SK-N-SH (cell line): ENCODE results near the gene MPZ. TPM values are rescaled to one million over a fixed set of nuclear protein-coding genes. Genes with fewer than 3 reads are reported as not detected.

Experiments used
- CTCF ChIA-PET: fragments of 300-600, 350-600 bp; formaldehyde crosslinking; extraction: SDS; loops from one replicate; lab custom pipeline; 2021; lab: Yijun Ruan, JAX
- POLR2A ChIA-PET: fragments of 350-600 bp; sonication (Branson Sonifier 250); formaldehyde crosslinking; extraction: SDS; loops from one replicate; lab custom pipeline; 2020; ENCODE audit warnings: antibody characterized with exemption, inconsistent platforms; lab: Yijun Ruan, JAX
- DNase-seq: peaks from one replicate; pipeline ENCODE4 v3.0.0; 2012
- H2AFZ ChIP-seq: fragments of 200-600 bp; sonication (generic); 2 replicates; pipeline ENCODE4 v1.8.1; 2016; ENCODE audit warnings: antibody characterized with exemption, mild to moderate bottlenecking, low read depth
- H3F3A ChIP-seq: fragments of 200-600 bp; sonication (generic); replicated peaks from 2 replicates; pipeline ENCODE3; 2016; ENCODE audit warnings: antibody characterized with exemption, mild to moderate bottlenecking; ENCODE audit not compliant: insufficient read depth
- H3K27ac ChIP-seq, 2 experiments: fragments of 200-500 bp in 1 of 2; fragments of 200-600 bp in 1 of 2; sonication (Bioruptor generic) in 1 of 2; sonication (generic), shearing (Covaris generic) in 1 of 2; 2 replicates each; pipeline versions ENCODE4 v1.5.1 to v1.6.1; 2014 to 2016; ENCODE audit warnings: low read depth in 2 of 2, inconsistent platforms in 1 of 2, low read length in 1 of 2, mild to moderate bottlenecking in 1 of 2, mixed read lengths in 1 of 2
- H3K27me3 ChIP-seq: fragments of 200-600 bp; sonication (generic), shearing (Covaris generic); 2 replicates; pipeline ENCODE4 v1.6.1; 2016; ENCODE audit warnings: mixed run types; ENCODE audit not compliant: insufficient read depth
- H3K36me3 ChIP-seq, 2 experiments: fragments of 200-500 bp in 1 of 2; fragments of 200-600 bp in 1 of 2; sonication (Bioruptor generic) in 1 of 2; sonication (generic) in 1 of 2; replicated peaks in 1 of 2; 2 replicates each; pipeline versions ENCODE3 to v1.5.1; 2014 to 2016; ENCODE audit warnings: low read length in 1 of 2, mild to moderate bottlenecking in 1 of 2; ENCODE audit not compliant: insufficient read depth in 2 of 2, control insufficient read depth in 1 of 2
- H3K4me1 ChIP-seq, 2 experiments: fragments of 200-500 bp in 1 of 2; fragments of 200-600 bp in 1 of 2; sonication (Bioruptor generic) in 1 of 2; sonication (generic), shearing (Covaris generic) in 1 of 2; 2 replicates each; pipeline versions ENCODE4 v1.5.1 to v1.6.1; 2014 to 2016; ENCODE audit warnings: low read depth in 1 of 2, low read length in 1 of 2, mixed run types in 1 of 2; ENCODE audit not compliant: insufficient read depth in 2 of 2, control insufficient read depth in 1 of 2
- H3K4me2 ChIP-seq: fragments of 200-600 bp; sonication (generic), shearing (Covaris generic); 2 replicates; pipeline ENCODE4 v1.6.1; 2017; ENCODE audit warnings: mixed run types
- H3K4me3 ChIP-seq, 2 experiments: fragments of 200-500 bp in 1 of 2; fragments of 200-600 bp in 1 of 2; sonication (Bioruptor generic) in 1 of 2; sonication (generic), shearing (Covaris generic) in 1 of 2; 2 replicates each; pipeline versions ENCODE4 v1.5.1 to v1.8.1; 2014 to 2016; ENCODE audit warnings: low read depth in 2 of 2, inconsistent platforms in 1 of 2, low read length in 1 of 2, mild to moderate bottlenecking in 1 of 2, mixed read lengths in 1 of 2, moderate library complexity in 1 of 2
- H3K79me2 ChIP-seq: fragments of 200-600 bp; sonication (generic); 2 replicates; pipeline ENCODE4 v1.8.1; 2017; ENCODE audit warnings: mild to moderate bottlenecking; ENCODE audit not compliant: insufficient read depth
- H3K9ac ChIP-seq: fragments of 200-600 bp; sonication (generic); 2 replicates; pipeline ENCODE4 v1.6.1; 2017; ENCODE audit warnings: mixed run types
- H3K9me2 ChIP-seq: fragments of 200-600 bp; sonication (generic); 2 replicates; pipeline ENCODE4 v1.6.1; 2017; ENCODE audit warnings: mixed run types
- H3K9me3 ChIP-seq: fragments of 200-600 bp; sonication (generic); 2 replicates; pipeline ENCODE4 v1.6.1; 2017; ENCODE audit warnings: mixed run types, mild to moderate bottlenecking, moderate library complexity
- H4K20me1 ChIP-seq: fragments of 200-600 bp; sonication (generic); 2 replicates; pipeline ENCODE4 v1.6.1; 2017; ENCODE audit warnings: mild to moderate bottlenecking, mixed run types; ENCODE audit not compliant: insufficient read depth
- CHD2 ChIP-seq: fragments of 150-350 bp; IDR thresholded peaks from 2 replicates; pipeline ENCODE4 v1.6.1; 2018; ENCODE audit warnings: low read length; ENCODE audit not compliant: partially characterized antibody
- EP300 ChIP-seq, 2 experiments: IDR thresholded peaks; 2 replicates each; pipeline versions ENCODE4 v1.4.0 to v1.6.1; 2012; ENCODE audit warnings: borderline replicate concordance in 1 of 2, low read depth in 1 of 2, low read length in 1 of 2
- EZH2phosphoT487 ChIP-seq: fragments of 200-600 bp; sonication (generic); IDR thresholded peaks from 2 replicates; pipeline ENCODE4 v1.6.1; 2017; ENCODE audit warnings: low read depth, mixed run types, mild to moderate bottlenecking, antibody characterized with exemption, moderate library complexity, borderline replicate concordance
- FOSL2 ChIP-seq: IDR thresholded peaks from 2 replicates; pipeline ENCODE4 v1.4.0; 2012; ENCODE audit warnings: low read depth, mild to moderate bottlenecking, moderate library complexity, borderline replicate concordance
- FOXJ3 ChIP-seq: sonication (generic); formaldehyde crosslinking; IDR thresholded peaks from 2 replicates; pipeline ENCODE4 v1.5.1; 2020; ENCODE audit warnings: mild to moderate bottlenecking, missing genetic modification reagents
- GATA2 ChIP-seq: sonication (generic); formaldehyde crosslinking; IDR thresholded peaks from 2 replicates; pipeline ENCODE4 v1.5.0; 2020; ENCODE audit warnings: mild to moderate bottlenecking, missing genetic modification reagents
- IRF3 ChIP-seq: fragments of 150-350 bp; IDR thresholded peaks from 2 replicates; pipeline ENCODE4 v1.6.1; 2016; ENCODE audit warnings: mild to moderate bottlenecking, low read depth, low read length
- NRF1 ChIP-seq: IDR thresholded peaks from 2 replicates; pipeline ENCODE4 v1.6.1; 2012; ENCODE audit warnings: low read depth, mild to moderate bottlenecking, low read length
- RAD21 ChIP-seq: IDR thresholded peaks from 2 replicates; pipeline ENCODE4 v1.6.1; 2012; ENCODE audit warnings: mild to moderate bottlenecking, low read length
- RCOR1 ChIP-seq: fragments of 150-350 bp; IDR thresholded peaks from 2 replicates; pipeline ENCODE4 v1.6.1; 2017; ENCODE audit warnings: antibody characterized with exemption, low read length
- RXRA ChIP-seq: IDR thresholded peaks from 2 replicates; pipeline ENCODE4 v1.4.0; 2012; ENCODE audit warnings: low read depth, mild to moderate bottlenecking, borderline replicate concordance
- SIN3A ChIP-seq: IDR thresholded peaks from 2 replicates; pipeline ENCODE4 v1.6.1; 2012; ENCODE audit warnings: low read depth, mild to moderate bottlenecking, low read length, moderate library complexity, borderline replicate concordance
- SMC3 ChIP-seq: IDR thresholded peaks from 2 replicates; pipeline ENCODE4 v1.6.1; 2012; ENCODE audit warnings: low read depth, low read length, improper control_type of control experiment
- TAF1 ChIP-seq: IDR thresholded peaks from 2 replicates; pipeline ENCODE4 v1.6.1; 2012; ENCODE audit warnings: low read depth, mild to moderate bottlenecking, low read length, moderate library complexity, borderline replicate concordance
- USF1 ChIP-seq: IDR thresholded peaks from 2 replicates; pipeline ENCODE4 v1.4.0; 2012; ENCODE audit warnings: low read depth, borderline replicate concordance
- YY1 ChIP-seq: IDR thresholded peaks from 2 replicates; pipeline ENCODE4 v1.4.0; 2012; ENCODE audit warnings: low read depth, mild to moderate bottlenecking
- WGBS: methylation state at CpG from one replicate; pipeline ENCODE4 v1.1.6; 2017; ENCODE audit warnings: low lambda C conversion rate; 5-methylcytosine and 5-hydroxymethylcytosine counted together
- polyA plus RNA-seq, 3 experiments: library from polyadenylated mRNA; depleted of rRNA; stranded (reverse); fragments of >200 nt; gene quantifications; 2 replicates each; pipeline ENCODE4 v1.2.3, GENCODE V29; 2012
- TF ChIP-seq, protein P1 (sequence below): fragments of 200-600 bp; sonication (generic); IDR thresholded peaks from 2 replicates; pipeline ENCODE4 v1.6.1; 2017; ENCODE audit warnings: antibody characterized with exemption, mild to moderate bottlenecking, moderate library complexity

MPZ gene
- polyA plus RNA-seq, 1 of the 3 experiments (the other 2 are of a cell fraction) = 2.4 TPM

GRCh38 chr1:161290779-161291178 lies 19.0 kb downstream of the MPZ start:
- Histone ChIP-seq H3K9me2 (no peaks in the 10 kb centered on the region), H3K36me3 (no peaks in the 10 kb centered on the region), H3K9ac (no peak overlapping the region), H3F3A (peaks cover 3% of the 10 kb centered on the region), H3K27me3 (no peaks in the 10 kb centered on the region)
- WGBS = 92% methylated on average over 1 of the region's 1 CpG
- POLR2A ChIA-PET = interaction anchor here (2.1 kb wide), 1 partner anchor 15 kb away, joined by 5 read pairs; no protein-coding TSS in a partner anchor
- no peak for TF ChIP-seq RAD21
- no peak for TF ChIP-seq SIN3A
- no peak for TF ChIP-seq IRF3
- TF ChIP-seq NRF1 = no peak
- TF ChIP-seq SMC3 = no peak
- TF ChIP-seq GATA2 (CRISPR knock-in tag) = no peak
- no peak for TF ChIP-seq EP300 (IDR thresholded peaks at IDR 0.05; ENCODE audit: borderline replicate concordance in 1 of 2, low read depth in 1 of 2, low read length in 1 of 2)
- no peak for TF ChIP-seq EZH2phosphoT487
- TF ChIP-seq CHD2 = no peak
- no peak for TF ChIP-seq TAF1
- TF ChIP-seq RCOR1 = no peak
- TF ChIP-seq RXRA = no peak
- TF ChIP-seq, all 33 proteins: peak for 0
- no peak for DNase-seq
- Histone ChIP-seq H3K4me1 (no peaks in the 10 kb centered on the region), H3K79me2 (no peaks in the 10 kb centered on the region), H3K4me3 (no peak overlapping the region), H4K20me1 (no peaks in the 10 kb centered on the region), H3K9me3 (no peaks in the 10 kb centered on the region), H2AFZ (no peak overlapping the region), H3K4me2 (no peak overlapping the region), H3K27ac (no peak overlapping the region)
- CTCF ChIA-PET = interaction anchor here (0.6 to 4.8 kb wide), 32 partner anchors 8 to 431 kb away, joined by 3 to 76 read pairs (median 4); partner anchors contain the start of genes FCER1G, NDUFS2, PCP4L1 and PPOX

GRCh38 chr1:161287482-161288054 lies 22.2 kb downstream of the MPZ start:
- TF ChIP-seq EZH2phosphoT487 (no peak), YY1 (no peak), SIN3A (no peak), FOSL2 (no peak), FOXJ3 (no peak), USF1 (no peak)
- TF ChIP-seq, protein P1, sequence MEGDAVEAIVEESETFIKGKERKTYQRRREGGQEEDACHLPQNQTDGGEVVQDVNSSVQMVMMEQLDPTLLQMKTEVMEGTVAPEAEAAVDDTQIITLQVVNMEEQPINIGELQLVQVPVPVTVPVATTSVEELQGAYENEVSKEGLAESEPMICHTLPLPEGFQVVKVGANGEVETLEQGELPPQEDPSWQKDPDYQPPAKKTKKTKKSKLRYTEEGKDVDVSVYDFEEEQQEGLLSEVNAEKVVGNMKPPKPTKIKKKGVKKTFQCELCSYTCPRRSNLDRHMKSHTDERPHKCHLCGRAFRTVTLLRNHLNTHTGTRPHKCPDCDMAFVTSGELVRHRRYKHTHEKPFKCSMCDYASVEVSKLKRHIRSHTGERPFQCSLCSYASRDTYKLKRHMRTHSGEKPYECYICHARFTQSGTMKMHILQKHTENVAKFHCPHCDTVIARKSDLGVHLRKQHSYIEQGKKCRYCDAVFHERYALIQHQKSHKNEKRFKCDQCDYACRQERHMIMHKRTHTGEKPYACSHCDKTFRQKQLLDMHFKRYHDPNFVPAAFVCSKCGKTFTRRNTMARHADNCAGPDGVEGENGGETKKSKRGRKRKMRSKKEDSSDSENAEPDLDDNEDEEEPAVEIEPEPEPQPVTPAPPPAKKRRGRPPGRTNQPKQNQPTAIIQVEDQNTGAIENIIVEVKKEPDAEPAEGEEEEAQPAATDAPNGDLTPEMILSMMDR = no peak
- Histone ChIP-seq H3K27me3 (peaks cover 14% of the 10 kb centered on the region; the same call in 1 of the 2 replicates), H3K9me2 (no peaks in the 10 kb centered on the region), H4K20me1 (no peaks in the 10 kb centered on the region), H3K4me1 (no peaks in the 10 kb centered on the region), H3K4me2 (no peak overlapping the region), H3F3A (peaks cover 3% of the 10 kb centered on the region), H3K79me2 (no peaks in the 10 kb centered on the region), H2AFZ (no peak overlapping the region), H3K9ac (no peak overlapping the region), H3K36me3 (no peaks in the 10 kb centered on the region), H3K4me3 (no peak overlapping the region), H3K27ac (no peak overlapping the region), H3K9me3 (no peaks in the 10 kb centered on the region)
- no peak for DNase-seq
- ChIA-PET CTCF (interaction anchor here (0.6 to 1.2 kb wide), 2 partner anchors 59 to 61 kb away, joined by 3 read pairs; no protein-coding TSS in a partner anchor), POLR2A (no interaction called here)
- 67% methylated on average over 3 of the region's 3 CpGs for WGBS
